GM19043 (cell line): ENCODE measurements around the gene C15orf39.
"Not testable (repeated sequence)": the region's sequence is repeated elsewhere in the genome, so short reads cannot be mapped to it uniquely, and the experiment has no call there.

ENCODE experiments used
- ATAC-seq: cut with Tn5 transposase; IDR thresholded peaks from one replicate; pipeline ENCODE4 v1.9.1; 2021; ENCODE audit warnings: low read depth; ENCODE audit not compliant: unreplicated experiment

C15orf39 gene

GRCh38 chr15:75209289-75209676, 7.6 kb downstream of the C15orf39 start:
- no peak for ATAC-seq

GRCh38 chr15:75210811-75211230, 9.1 kb downstream of the C15orf39 start:
- ATAC-seq = no peak

- no peak for ATAC-seq
Measured at GRCh38 chr15:75211436-75212199, 9.9 kb downstream of the C15orf39 start.

GRCh38 chr15:75212200-75212858, 10.6 kb downstream of the C15orf39 start:
- ATAC-seq = no peak

- no peak for ATAC-seq
Measured at GRCh38 chr15:75213212-75213767, 11.6 kb downstream of the C15orf39 start.

- no peak for ATAC-seq
Measured at GRCh38 chr15:75213768-75214221, 12.1 kb downstream of the C15orf39 start.

- no peak for ATAC-seq
Measured at GRCh38 chr15:75214293-75215096, 12.8 kb downstream of the C15orf39 start.

- no peak for ATAC-seq
Measured at GRCh38 chr15:75215107-75216004, 13.7 kb downstream of the C15orf39 start.

GRCh38 chr15:75217012-75217411, 15.3 kb downstream of the C15orf39 start:
- no peak for ATAC-seq

- not testable (repeated sequence) for ATAC-seq
Measured at GRCh38 chr15:75217574-75217973, 15.9 kb downstream of the C15orf39 start.

GRCh38 chr15:75219507-75219929, 17.8 kb downstream of the C15orf39 start:
- not testable (repeated sequence) for ATAC-seq

- ATAC-seq = no peak
Measured at GRCh38 chr15:75223688-75224087, 22.0 kb downstream of the C15orf39 start.

- no peak for ATAC-seq
Measured at GRCh38 chr15:75224281-75224680, 22.6 kb downstream of the C15orf39 start.

- ATAC-seq = not testable (repeated sequence)
Measured at GRCh38 chr15:75225102-75225836, 23.6 kb downstream of the C15orf39 start.

- ATAC-seq = no peak
Measured at GRCh38 chr15:75225951-75226732, 24.5 kb downstream of the C15orf39 start.

- not testable (repeated sequence) for ATAC-seq
Measured at GRCh38 chr15:75227112-75227511, 25.4 kb downstream of the C15orf39 start.

GRCh38 chr15:75227663-75228280, 26.1 kb downstream of the C15orf39 start:
- no peak for ATAC-seq

- ATAC-seq = no peak
Measured at GRCh38 chr15:75228787-75229186, 27.1 kb downstream of the C15orf39 start.
